ENCODE data around the gene PRLHR. TPM values are rescaled to one million over a fixed set of nuclear protein-coding genes. Genes with fewer than 3 reads are reported as not detected.

Gene PRLHR
- total and polyA plus RNA-seq, 2 experiments from 2014 or later = not detected

DNA sequence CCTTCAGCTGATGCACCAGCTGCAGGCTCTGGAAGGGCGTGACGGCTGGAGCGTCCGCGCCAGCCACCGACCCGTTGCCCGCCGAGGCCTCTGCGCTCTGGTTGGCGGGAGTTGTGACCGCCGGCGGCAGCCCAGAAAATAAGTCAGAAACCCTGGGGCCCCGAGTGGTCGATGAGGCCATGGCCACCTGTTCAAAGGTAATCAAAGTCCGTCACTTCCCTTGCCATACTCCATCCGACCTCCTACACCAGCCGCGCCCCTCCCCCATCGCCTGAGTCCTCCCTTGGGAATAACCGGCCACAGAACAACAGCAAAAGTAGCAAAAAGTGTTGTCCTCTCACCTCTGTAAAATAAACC is 406 bp downstream of the PRLHR start:
- no peak overlapping the region for H3K27ac ChIP-seq
- no peaks in the 10 kb centered on the region for H3K4me1 ChIP-seq (ENCODE audit: low read depth)
- TF ChIP-seq, protein P1, sequence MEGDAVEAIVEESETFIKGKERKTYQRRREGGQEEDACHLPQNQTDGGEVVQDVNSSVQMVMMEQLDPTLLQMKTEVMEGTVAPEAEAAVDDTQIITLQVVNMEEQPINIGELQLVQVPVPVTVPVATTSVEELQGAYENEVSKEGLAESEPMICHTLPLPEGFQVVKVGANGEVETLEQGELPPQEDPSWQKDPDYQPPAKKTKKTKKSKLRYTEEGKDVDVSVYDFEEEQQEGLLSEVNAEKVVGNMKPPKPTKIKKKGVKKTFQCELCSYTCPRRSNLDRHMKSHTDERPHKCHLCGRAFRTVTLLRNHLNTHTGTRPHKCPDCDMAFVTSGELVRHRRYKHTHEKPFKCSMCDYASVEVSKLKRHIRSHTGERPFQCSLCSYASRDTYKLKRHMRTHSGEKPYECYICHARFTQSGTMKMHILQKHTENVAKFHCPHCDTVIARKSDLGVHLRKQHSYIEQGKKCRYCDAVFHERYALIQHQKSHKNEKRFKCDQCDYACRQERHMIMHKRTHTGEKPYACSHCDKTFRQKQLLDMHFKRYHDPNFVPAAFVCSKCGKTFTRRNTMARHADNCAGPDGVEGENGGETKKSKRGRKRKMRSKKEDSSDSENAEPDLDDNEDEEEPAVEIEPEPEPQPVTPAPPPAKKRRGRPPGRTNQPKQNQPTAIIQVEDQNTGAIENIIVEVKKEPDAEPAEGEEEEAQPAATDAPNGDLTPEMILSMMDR (IDR thresholded peaks at IDR 0.05; ENCODE audit: low read depth, low read length) = no peak
- H3K36me3 ChIP-seq = no peaks in the 10 kb centered on the region
- no peak overlapping the region for H3K4me3 ChIP-seq
- H3K27me3 ChIP-seq = peaks cover 77% of the 10 kb centered on the region
- no peak for DNase-seq (ENCODE audit: low read depth in 1 of 2, low spot score in 1 of 2)
- no peaks in the 10 kb centered on the region for H3K9me3 ChIP-seq (ENCODE audit: low read depth)

DNA sequence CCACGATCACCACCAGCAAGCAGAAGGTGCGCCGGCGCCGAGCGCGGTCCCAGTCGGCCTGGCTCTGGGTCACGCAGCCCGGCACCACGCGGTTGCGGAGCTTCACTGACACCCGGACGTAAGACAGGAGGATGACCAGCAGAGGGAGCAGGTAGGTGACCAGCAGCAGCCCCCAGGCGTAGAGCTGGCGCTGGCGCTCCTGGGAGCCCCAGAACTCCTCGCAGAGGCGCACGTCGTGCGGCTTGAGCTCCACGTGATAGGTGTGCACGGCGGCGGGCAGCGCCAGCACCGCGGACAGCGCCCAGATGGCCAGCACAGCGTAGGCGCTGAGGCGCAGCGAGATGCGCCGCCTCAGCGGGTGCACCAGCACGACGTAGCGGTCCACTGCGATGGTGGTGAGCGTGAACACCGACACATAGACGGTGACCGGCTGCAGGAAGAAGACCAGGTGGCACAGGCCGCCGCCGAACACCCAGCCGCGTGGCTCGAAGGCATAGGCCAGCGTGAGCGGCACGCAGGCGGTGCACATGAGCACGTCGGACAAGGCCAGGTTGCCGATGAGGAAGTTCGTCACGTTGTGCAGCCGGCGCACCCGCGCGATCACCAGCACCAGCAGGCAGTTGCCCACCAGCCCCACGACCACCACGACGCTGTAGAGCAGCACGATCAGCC is 920 bp downstream of the PRLHR start:
- TF ChIP-seq, protein P1 (IDR thresholded peaks at IDR 0.05; ENCODE audit: low read depth, low read length) = peak; percentile 23
- H3K36me3 ChIP-seq = no peaks in the 10 kb centered on the region
- no peak overlapping the region for H3K27ac ChIP-seq
- H3K27me3 ChIP-seq = peaks cover 82% of the 10 kb centered on the region
- H3K4me3 ChIP-seq = no peak overlapping the region
- H3K4me1 ChIP-seq (ENCODE audit: low read depth) = no peaks in the 10 kb centered on the region
- DNase-seq (ENCODE audit: low read depth in 1 of 2, low spot score in 1 of 2) = peak; percentile 69 to 92
- H3K9me3 ChIP-seq (ENCODE audit: low read depth) = no peaks in the 10 kb centered on the region

DNA sequence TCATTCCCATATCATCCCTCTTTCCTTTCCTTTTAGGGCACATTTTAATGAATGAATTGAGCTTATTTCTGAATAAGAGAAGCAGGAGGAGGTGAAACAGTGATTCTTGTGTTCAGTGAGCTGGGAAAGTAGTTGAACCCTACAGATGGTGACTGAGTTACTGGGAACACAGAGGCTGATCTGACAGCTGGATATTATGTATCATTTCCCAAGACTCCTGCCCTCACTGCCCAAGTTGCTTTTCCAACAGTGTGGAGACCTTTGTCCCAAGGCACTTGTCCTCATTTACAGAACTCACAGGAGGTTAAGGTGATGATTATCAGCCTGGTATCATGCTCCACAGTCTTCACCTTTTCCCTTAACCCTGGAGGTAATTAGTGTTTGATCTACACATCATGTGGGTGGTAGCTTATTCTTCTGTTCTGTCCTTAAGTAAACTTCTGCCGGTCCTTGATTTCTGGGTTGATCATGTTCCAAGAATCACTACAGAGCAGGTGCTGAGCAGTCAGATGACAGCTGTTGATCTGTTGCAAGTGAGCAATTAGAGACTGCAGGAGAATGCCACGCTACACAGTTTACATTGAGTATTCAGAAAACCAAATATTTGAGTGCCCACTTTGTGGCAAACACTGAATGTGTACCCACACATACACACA is 2.6 kb downstream of the PRLHR start:
- Histone ChIP-seq H3K4me1 (ENCODE audit: low read depth) (no peaks in the 10 kb centered on the region), H3K27me3 (peaks cover 89% of the 10 kb centered on the region), H3K9me3 (ENCODE audit: low read depth) (no peaks in the 10 kb centered on the region), H3K27ac (no peak overlapping the region), H3K36me3 (no peaks in the 10 kb centered on the region), H3K4me3 (no peak overlapping the region)
- TF ChIP-seq, protein P1 (IDR thresholded peaks at IDR 0.05; ENCODE audit: low read depth, low read length) = no peak
- no peak for DNase-seq (ENCODE audit: low read depth in 1 of 2, low spot score in 1 of 2)

DNA sequence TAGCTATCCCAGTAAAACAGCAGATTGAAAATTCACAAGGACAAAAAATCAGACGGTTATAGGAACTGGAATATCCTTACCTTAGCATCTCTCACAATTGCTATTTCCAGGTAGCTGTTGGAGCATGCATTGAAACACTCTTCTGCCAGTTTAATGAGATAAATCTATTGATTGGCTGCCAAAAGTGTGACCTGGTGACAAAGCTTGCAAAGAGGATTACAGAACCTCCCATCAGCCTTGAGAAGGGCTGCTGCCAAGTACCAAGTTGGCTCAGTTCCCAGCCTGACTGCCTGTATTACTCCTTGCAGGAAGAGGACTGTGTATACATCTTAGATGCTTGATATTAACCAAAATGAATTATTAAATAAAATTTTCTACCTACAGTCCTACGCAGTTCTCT is 5.1 kb downstream of the PRLHR start:
- no peaks in the 10 kb centered on the region for H3K36me3 ChIP-seq
- no peak overlapping the region for H3K4me3 ChIP-seq
- no peaks in the 10 kb centered on the region for H3K4me1 ChIP-seq (ENCODE audit: low read depth)
- H3K9me3 ChIP-seq (ENCODE audit: low read depth) = no peaks in the 10 kb centered on the region
- H3K27ac ChIP-seq = no peak overlapping the region
- peak in 1 of 2 donors; percentile 66 for DNase-seq (ENCODE audit: low read depth in 1 of 2, low spot score in 1 of 2)
- TF ChIP-seq, protein P1 (IDR thresholded peaks at IDR 0.05; ENCODE audit: low read depth, low read length) = no peak
- peaks cover 69% of the 10 kb centered on the region for H3K27me3 ChIP-seq

DNA sequence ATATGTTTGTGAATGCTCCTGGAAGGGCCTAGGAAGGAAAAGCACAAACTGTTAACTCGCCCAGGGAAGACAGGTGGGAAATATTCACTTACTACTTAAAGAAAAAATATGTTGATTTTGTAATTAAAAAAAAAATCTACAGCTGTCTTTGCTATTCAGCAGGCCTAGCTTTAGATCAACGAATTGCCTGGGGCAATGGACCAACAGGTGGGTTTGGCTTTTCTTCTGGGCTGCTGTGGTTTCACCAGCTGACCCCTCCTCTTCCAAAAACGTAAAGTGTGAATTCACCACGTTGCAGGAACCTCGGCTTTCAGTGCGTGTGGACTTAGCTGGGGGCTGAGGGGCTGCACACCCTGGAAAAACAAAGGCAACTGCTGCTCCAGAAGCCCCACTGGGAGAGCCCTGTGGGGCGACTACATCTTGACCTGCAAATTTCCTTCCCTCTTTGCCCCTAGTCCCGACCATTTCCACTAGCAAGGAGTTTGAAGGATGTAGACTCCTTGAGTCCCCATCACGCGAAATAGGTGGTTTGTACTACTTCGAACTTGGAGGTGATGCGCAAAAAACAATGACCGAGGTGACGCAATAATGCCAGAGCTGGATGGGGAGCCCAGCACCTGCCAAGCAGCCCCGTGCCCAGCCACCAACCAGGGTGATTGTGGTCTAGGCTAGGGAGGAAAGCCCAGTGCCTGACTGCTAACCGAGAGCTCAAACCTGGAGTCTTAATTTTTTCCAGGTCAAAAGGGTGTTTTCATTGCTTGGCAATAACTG is 7.4 kb downstream of the PRLHR start:
- Histone ChIP-seq H3K27ac (no peak overlapping the region), H3K27me3 (peaks cover 46% of the 10 kb centered on the region), H3K4me3 (no peak overlapping the region), H3K9me3 (ENCODE audit: low read depth) (no peaks in the 10 kb centered on the region), H3K36me3 (no peaks in the 10 kb centered on the region), H3K4me1 (ENCODE audit: low read depth) (no peaks in the 10 kb centered on the region)
- no peak for DNase-seq (ENCODE audit: low read depth in 1 of 2, low spot score in 1 of 2)
- TF ChIP-seq, protein P1 (IDR thresholded peaks at IDR 0.05; ENCODE audit: low read depth, low read length) = no peak

Measured in cardiac muscle cell (in vitro differentiated cells and primary cell).